ENCODE measurements around the gene NCK2.
A peak's percentile ranks its signal among the peaks of the same experiment; 100 is the strongest.

NCK2 gene

DNA sequence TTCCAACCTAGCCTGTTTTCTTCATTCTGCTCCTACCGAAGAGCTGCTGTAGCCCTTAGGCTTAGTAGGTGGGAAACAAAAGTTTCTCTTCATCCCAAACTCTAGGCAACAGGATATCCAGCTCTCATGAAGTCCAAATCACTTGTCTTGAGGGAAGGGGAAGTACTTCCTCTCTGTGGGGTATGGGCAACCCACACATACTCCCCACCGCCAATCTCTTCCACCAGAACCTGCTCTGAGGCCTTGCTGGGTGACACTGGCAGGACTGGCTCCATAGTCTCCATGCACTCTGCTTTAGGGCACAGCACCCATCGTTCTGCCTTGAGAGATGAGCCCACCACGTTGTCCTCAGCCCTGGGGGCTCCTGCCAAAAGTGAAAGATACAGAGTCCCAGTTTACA is 173.0 kb downstream of the NCK2 start:
- Histone ChIP-seq H3K14ac (ENCODE audit: low read length) (no peak overlapping the region), H2BK120ac (ENCODE audit: low read depth, low read length) (no peak overlapping the region), H3K4ac (ENCODE audit: low read length) (no peak overlapping the region), H2BK5ac (ENCODE audit: low read length) (no peak overlapping the region), H3K27me3 (ENCODE audit: control insufficient read depth in 3 of 3, insufficient read depth in 3 of 3, low read depth in 1 of 3, low read length in 3 of 3) (no peaks in the 10 kb centered on the region), H3K9me3 (replicated peaks in 1 of 2; ENCODE audit: control insufficient read depth in 2 of 2, insufficient read depth in 1 of 2, low read depth in 1 of 2, low read length in 2 of 2) (peaks cover 0 to 13% of the 10 kb centered on the region in 2 donors), H4K8ac (ENCODE audit: low read depth, low read length) (no peak overlapping the region), H2BK15ac (ENCODE audit: low read length) (no peak overlapping the region), H3K36me3 (replicated peaks in 1 of 2; ENCODE audit: control insufficient read depth in 2 of 2, insufficient read depth in 2 of 2, low read length in 2 of 2) (no peaks in the 10 kb centered on the region), H3K18ac (ENCODE audit: low read length) (no peak overlapping the region), H3K4me3 (ENCODE audit: low read length in 2 of 2) (no peak overlapping the region), H3K79me1 (ENCODE audit: low read depth, low read length) (no peaks in the 10 kb centered on the region), H3K23ac (ENCODE audit: low read depth, low read length, poor library complexity) (no peak overlapping the region), H3K4me1 (ENCODE audit: control insufficient read depth in 2 of 2, insufficient read depth in 1 of 2, low read depth in 1 of 2, low read length in 2 of 2) (peaks cover 0 to 3% of the 10 kb centered on the region in 2 donors), H3K9ac (ENCODE audit: low read depth, low read length, poor library complexity) (no peak overlapping the region), H4K91ac (ENCODE audit: low read depth, low read length, poor library complexity) (no peak overlapping the region), H2AK5ac (ENCODE audit: low read depth, low read length) (no peak overlapping the region), H3K27ac (replicated peaks; ENCODE audit: low read length) (no peak overlapping the region), H2AFZ (ENCODE audit: low read length) (no peak overlapping the region), H3K4me2 (ENCODE audit: insufficient read depth, low read length, poor library complexity, severe bottlenecking) (no peak overlapping the region), H2BK12ac (ENCODE audit: low read length) (no peak overlapping the region)
- no peak for DNase-seq (ENCODE audit: low spot score)
- WGBS, 2 donors (ENCODE audit: extremely low coverage in 2 of 2, insufficient read length in 2 of 2, insufficient replicate concordance in 1 of 2), result no CpG with 5 or more reads among the region's 4 CpGs

DNA sequence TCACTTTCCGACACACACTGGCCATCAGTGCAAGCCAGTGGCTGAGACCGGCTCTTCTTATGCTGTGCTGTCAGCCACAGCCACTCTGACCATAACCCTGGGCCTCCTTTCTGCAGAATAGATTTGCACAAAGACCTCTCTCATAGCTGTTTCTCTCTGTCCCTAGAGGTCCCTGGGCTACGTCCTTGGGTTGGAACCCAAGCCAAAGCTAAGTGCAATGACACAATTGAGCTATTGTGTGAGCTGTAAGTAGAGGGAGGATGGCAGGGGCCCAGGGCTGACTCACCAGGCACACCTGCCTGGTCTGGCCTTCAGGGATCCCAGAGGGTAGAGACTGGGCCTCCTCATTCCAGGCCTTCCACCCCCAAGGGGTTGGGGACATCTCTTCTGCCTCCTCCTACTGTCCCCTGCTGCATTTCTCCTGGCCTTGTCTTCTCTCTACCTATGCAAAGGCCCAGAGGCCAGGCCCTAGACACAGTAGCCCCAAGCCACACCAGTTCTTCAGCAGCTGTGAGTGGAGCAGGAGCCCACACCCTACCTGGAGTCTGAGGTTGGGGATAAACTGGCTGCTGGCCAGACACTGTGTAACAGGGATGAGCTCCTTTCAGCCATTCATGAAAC is 174.6 kb downstream of the NCK2 start:
- H3K4me2 ChIP-seq (ENCODE audit: insufficient read depth, low read length, poor library complexity, severe bottlenecking), result no peak overlapping the region
- H3K27ac ChIP-seq (replicated peaks; ENCODE audit: low read length), result no peak overlapping the region
- no CpG with 5 or more reads among the region's 3 CpGs for WGBS, 2 donors (ENCODE audit: extremely low coverage in 2 of 2, insufficient read length in 2 of 2, insufficient replicate concordance in 1 of 2)
- DNase-seq (ENCODE audit: low spot score), result no peak
- no peaks in the 10 kb centered on the region for H3K79me1 ChIP-seq (ENCODE audit: low read depth, low read length)
- no peak overlapping the region for H4K91ac ChIP-seq (ENCODE audit: low read depth, low read length, poor library complexity)
- no peak overlapping the region for H3K14ac ChIP-seq (ENCODE audit: low read length)
- H3K4ac ChIP-seq (ENCODE audit: low read length), result no peak overlapping the region
- H2AK5ac ChIP-seq (ENCODE audit: low read depth, low read length), result no peak overlapping the region
- H3K18ac ChIP-seq (ENCODE audit: low read length), result peak overlapping the region; percentile 15
- no peaks in the 10 kb centered on the region for H3K27me3 ChIP-seq (ENCODE audit: control insufficient read depth in 3 of 3, insufficient read depth in 3 of 3, low read depth in 1 of 3, low read length in 3 of 3)
- no peak overlapping the region for H2BK5ac ChIP-seq (ENCODE audit: low read length)
- no peak overlapping the region for H3K4me3 ChIP-seq (ENCODE audit: low read length in 2 of 2)
- peak overlapping the region; percentile 45 for H3K9ac ChIP-seq (ENCODE audit: low read depth, low read length, poor library complexity)
- H2AFZ ChIP-seq (ENCODE audit: low read length), result no peak overlapping the region
- H2BK120ac ChIP-seq (ENCODE audit: low read depth, low read length), result no peak overlapping the region
- peaks cover 0 to 3% of the 10 kb centered on the region in 2 donors for H3K4me1 ChIP-seq (ENCODE audit: control insufficient read depth in 2 of 2, insufficient read depth in 1 of 2, low read depth in 1 of 2, low read length in 2 of 2)
- H2BK15ac ChIP-seq (ENCODE audit: low read length), result no peak overlapping the region
- no peak overlapping the region for H4K8ac ChIP-seq (ENCODE audit: low read depth, low read length)
- H2BK12ac ChIP-seq (ENCODE audit: low read length), result no peak overlapping the region
- no peaks in the 10 kb centered on the region for H3K36me3 ChIP-seq (replicated peaks in 1 of 2; ENCODE audit: control insufficient read depth in 2 of 2, insufficient read depth in 2 of 2, low read length in 2 of 2)
- H3K9me3 ChIP-seq (replicated peaks in 1 of 2; ENCODE audit: control insufficient read depth in 2 of 2, insufficient read depth in 1 of 2, low read depth in 1 of 2, low read length in 2 of 2), result peaks cover 0 to 13% of the 10 kb centered on the region in 2 donors
- peak overlapping the region; percentile 12 for H3K23ac ChIP-seq (ENCODE audit: low read depth, low read length, poor library complexity)

DNA sequence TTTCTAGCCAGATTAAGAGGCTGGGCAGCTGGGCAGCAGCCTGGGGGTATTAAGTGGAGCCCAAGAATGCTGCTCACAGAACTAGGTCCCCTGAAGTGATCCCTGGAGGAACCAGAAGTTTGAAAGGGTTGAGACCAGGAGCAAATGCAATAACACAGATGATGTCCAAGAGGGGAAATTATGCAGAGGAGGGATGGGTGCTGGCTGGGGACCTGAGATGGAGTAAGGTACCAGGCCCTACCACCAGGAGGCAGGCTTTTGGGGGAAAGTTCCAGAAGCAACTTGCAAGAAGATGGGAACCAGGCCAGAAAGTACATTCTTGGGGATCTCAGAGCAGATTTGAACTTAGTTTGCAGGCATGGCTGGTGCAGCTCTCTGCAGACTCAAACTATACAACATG is 175.1 kb downstream of the NCK2 start:
- Histone ChIP-seq H3K36me3 (replicated peaks in 1 of 2; ENCODE audit: control insufficient read depth in 2 of 2, insufficient read depth in 2 of 2, low read length in 2 of 2) (no peaks in the 10 kb centered on the region), H3K4me3 (ENCODE audit: low read length in 2 of 2) (no peak overlapping the region), H3K9me3 (replicated peaks in 1 of 2; ENCODE audit: control insufficient read depth in 2 of 2, insufficient read depth in 1 of 2, low read depth in 1 of 2, low read length in 2 of 2) (peaks cover 0 to 8% of the 10 kb centered on the region in 2 donors), H2AFZ (ENCODE audit: low read length) (no peak overlapping the region), H3K27me3 (ENCODE audit: control insufficient read depth in 3 of 3, insufficient read depth in 3 of 3, low read depth in 1 of 3, low read length in 3 of 3) (no peaks in the 10 kb centered on the region), H2BK5ac (ENCODE audit: low read length) (no peak overlapping the region), H4K8ac (ENCODE audit: low read depth, low read length) (no peak overlapping the region), H3K4ac (ENCODE audit: low read length) (no peak overlapping the region), H3K18ac (ENCODE audit: low read length) (no peak overlapping the region), H3K9ac (ENCODE audit: low read depth, low read length, poor library complexity) (no peak overlapping the region), H2BK12ac (ENCODE audit: low read length) (no peak overlapping the region), H3K27ac (replicated peaks; ENCODE audit: low read length) (no peak overlapping the region), H2BK120ac (ENCODE audit: low read depth, low read length) (no peak overlapping the region), H3K79me1 (ENCODE audit: low read depth, low read length) (no peaks in the 10 kb centered on the region), H3K4me2 (ENCODE audit: insufficient read depth, low read length, poor library complexity, severe bottlenecking) (no peak overlapping the region), H3K4me1 (ENCODE audit: control insufficient read depth in 2 of 2, insufficient read depth in 1 of 2, low read depth in 1 of 2, low read length in 2 of 2) (peaks cover 0 to 3% of the 10 kb centered on the region in 2 donors), H2BK15ac (ENCODE audit: low read length) (no peak overlapping the region), H4K91ac (ENCODE audit: low read depth, low read length, poor library complexity) (no peak overlapping the region), H3K23ac (ENCODE audit: low read depth, low read length, poor library complexity) (no peak overlapping the region), H2AK5ac (ENCODE audit: low read depth, low read length) (no peak overlapping the region), H3K14ac (ENCODE audit: low read length) (no peak overlapping the region)
- DNase-seq (ENCODE audit: low spot score), result no peak

DNA sequence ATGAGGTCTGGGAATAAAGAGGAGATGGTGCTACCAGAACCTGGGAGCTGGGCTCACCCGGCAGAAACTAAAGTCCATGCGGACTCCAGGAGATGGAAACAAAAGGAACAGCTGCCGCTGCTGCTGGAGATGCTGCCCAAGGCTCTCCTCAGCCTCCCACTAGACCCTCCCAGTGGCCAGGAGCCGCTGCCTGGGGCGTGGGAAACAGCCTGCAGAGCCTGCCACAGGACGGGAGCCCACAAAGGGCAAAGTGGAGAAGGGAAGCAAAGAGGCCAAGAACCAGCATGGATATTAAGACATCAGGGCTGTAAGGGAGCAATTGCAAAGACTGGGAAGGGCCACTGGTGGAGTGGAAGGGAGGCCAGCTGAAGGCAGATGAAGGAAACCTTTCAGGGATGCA is 179.6 kb downstream of the NCK2 start:
- WGBS, 2 donors (ENCODE audit: extremely low coverage in 2 of 2, insufficient read length in 2 of 2, insufficient replicate concordance in 1 of 2), result no CpG with 5 or more reads among the region's 6 CpGs
- peaks cover 0 to 4% of the 10 kb centered on the region in 2 donors for H3K9me3 ChIP-seq (replicated peaks in 1 of 2; ENCODE audit: control insufficient read depth in 2 of 2, insufficient read depth in 1 of 2, low read depth in 1 of 2, low read length in 2 of 2)
- no peak overlapping the region for H3K4me3 ChIP-seq (ENCODE audit: low read length in 2 of 2)
- H2AK5ac ChIP-seq (ENCODE audit: low read depth, low read length), result no peak overlapping the region
- H4K8ac ChIP-seq (ENCODE audit: low read depth, low read length), result no peak overlapping the region
- H3K4me1 ChIP-seq (ENCODE audit: control insufficient read depth in 2 of 2, insufficient read depth in 1 of 2, low read depth in 1 of 2, low read length in 2 of 2), result no peaks in the 10 kb centered on the region
- DNase-seq (ENCODE audit: low spot score), result no peak
- no peaks in the 10 kb centered on the region for H3K79me1 ChIP-seq (ENCODE audit: low read depth, low read length)
- no peak overlapping the region for H4K91ac ChIP-seq (ENCODE audit: low read depth, low read length, poor library complexity)
- no peak overlapping the region for H2BK120ac ChIP-seq (ENCODE audit: low read depth, low read length)
- no peaks in the 10 kb centered on the region for H3K36me3 ChIP-seq (replicated peaks in 1 of 2; ENCODE audit: control insufficient read depth in 2 of 2, insufficient read depth in 2 of 2, low read length in 2 of 2)
- H3K18ac ChIP-seq (ENCODE audit: low read length), result no peak overlapping the region
- no peak overlapping the region for H3K27ac ChIP-seq (replicated peaks; ENCODE audit: low read length)
- no peak overlapping the region for H2BK15ac ChIP-seq (ENCODE audit: low read length)
- H3K4ac ChIP-seq (ENCODE audit: low read length), result no peak overlapping the region
- no peak overlapping the region for H2BK5ac ChIP-seq (ENCODE audit: low read length)
- H3K27me3 ChIP-seq (ENCODE audit: control insufficient read depth in 3 of 3, insufficient read depth in 3 of 3, low read depth in 1 of 3, low read length in 3 of 3), result no peaks in the 10 kb centered on the region
- no peak overlapping the region for H2AFZ ChIP-seq (ENCODE audit: low read length)
- no peak overlapping the region for H3K9ac ChIP-seq (ENCODE audit: low read depth, low read length, poor library complexity)
- no peak overlapping the region for H3K23ac ChIP-seq (ENCODE audit: low read depth, low read length, poor library complexity)
- H3K4me2 ChIP-seq (ENCODE audit: insufficient read depth, low read length, poor library complexity, severe bottlenecking), result no peak overlapping the region
- no peak overlapping the region for H2BK12ac ChIP-seq (ENCODE audit: low read length)
- H3K14ac ChIP-seq (ENCODE audit: low read length), result no peak overlapping the region
